ENCODE measurements around the gene GALNT1.

GALNT1 gene

DNA sequence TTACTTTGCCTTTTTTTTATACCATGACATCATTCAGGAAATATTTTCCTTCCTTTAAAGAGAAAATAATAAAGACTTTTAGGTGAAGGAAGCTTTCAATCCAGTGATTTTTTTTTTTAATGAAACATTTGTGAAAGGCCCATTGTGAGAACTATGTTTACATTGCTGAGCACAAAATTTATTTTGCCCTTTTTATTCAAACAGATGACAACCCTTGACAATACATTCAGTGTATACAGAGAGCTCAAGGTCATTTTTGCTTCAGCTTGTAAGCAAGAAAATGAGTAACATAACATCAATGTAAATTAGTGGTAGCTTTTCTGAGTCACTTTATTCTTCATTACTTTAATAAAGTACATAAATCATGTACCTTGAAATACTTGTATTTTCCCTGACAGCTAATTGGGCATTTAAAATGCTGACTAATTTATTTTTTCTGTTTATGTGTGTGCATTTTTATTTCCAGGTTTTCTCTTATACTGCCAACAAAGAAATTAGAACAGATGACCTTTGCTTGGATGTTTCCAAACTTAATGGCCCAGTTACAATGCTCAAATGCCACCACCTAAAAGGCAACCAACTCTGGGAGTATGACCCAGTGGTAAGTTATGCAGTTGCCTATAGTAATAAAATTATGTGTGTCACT is 121.6 kb downstream of the GALNT1 start:
- H3K9me3 ChIP-seq: no peaks in the 10 kb centered on the region
- no peak overlapping the region for H3K4me2 ChIP-seq

DNA sequence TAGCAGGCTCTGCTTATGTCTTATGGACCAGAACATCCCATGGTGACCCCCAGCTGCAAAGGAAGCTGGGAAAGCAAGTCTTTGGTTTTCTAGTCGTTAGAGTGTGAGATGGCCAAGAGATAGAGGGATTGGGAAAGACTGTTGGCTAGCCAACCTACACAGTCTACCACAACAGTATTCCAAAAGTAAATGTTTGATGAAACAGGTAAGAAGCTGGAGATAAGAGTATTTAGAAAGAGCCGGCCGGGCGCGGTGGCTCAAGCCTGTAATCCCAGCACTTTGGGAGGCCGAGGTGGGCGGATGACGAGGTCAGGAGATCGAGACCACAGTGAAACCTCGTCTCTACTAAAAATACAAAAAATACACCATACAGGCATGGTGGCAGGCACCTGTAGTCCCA is 124.4 kb downstream of the GALNT1 start:
- Histone ChIP-seq H3K9ac (no peak overlapping the region), H3K4me3 (no peak overlapping the region), H3K36me3 (peaks cover 56% of the 10 kb centered on the region)

More for the DNA sequence above, 121.6 kb downstream of the GALNT1 start:
- Histone ChIP-seq H3K4me1 (no peaks in the 10 kb centered on the region), H4K20me1 (no peaks in the 10 kb centered on the region), H3K9ac (no peak overlapping the region), H3K4me3 (no peak overlapping the region), H3K27ac (no peak overlapping the region), H3K36me3 (peaks cover 64% of the 10 kb centered on the region), H3K27me3 (no peaks in the 10 kb centered on the region)
- no peak for TF ChIP-seq Cebpa-rat (IDR thresholded peaks at IDR 0.05)

DNA sequence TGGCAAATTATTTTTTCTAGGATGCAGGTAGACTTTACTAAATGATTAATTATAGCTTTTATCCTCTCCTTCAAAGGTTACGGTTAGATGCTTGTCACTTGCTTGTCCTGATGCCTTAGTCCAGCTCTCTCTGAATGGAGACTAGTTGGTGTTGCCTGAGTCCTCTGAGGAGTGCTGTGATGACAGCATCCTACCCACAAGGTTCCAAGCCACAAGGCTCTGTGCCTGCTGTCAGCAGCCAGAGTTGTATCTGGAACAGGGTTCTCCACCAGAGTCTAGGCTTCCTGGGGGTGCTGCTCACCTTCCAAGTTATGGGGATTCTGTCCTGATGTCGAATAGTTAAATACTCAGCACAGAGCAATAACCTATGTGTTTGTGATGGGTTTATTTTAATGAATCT is 125.7 kb downstream of the GALNT1 start:
- Histone ChIP-seq H3K27me3 (no peaks in the 10 kb centered on the region), H3K4me3 (no peak overlapping the region), H3K4me2 (no peak overlapping the region), H3K9ac (no peak overlapping the region), H4K20me1 (no peaks in the 10 kb centered on the region), H3K4me1 (no peaks in the 10 kb centered on the region), H3K36me3 (peaks cover 68% of the 10 kb centered on the region), H3K9me3 (no peaks in the 10 kb centered on the region; the same call in 1 of the 2 replicates), H3K27ac (no peak overlapping the region)
- TF ChIP-seq Cebpa-rat (IDR thresholded peaks at IDR 0.05): no peak

More for the DNA sequence above, 124.4 kb downstream of the GALNT1 start:
- no peaks in the 10 kb centered on the region for H3K4me1 ChIP-seq
- H3K27me3 ChIP-seq: no peaks in the 10 kb centered on the region
- H3K9me3 ChIP-seq: no peaks in the 10 kb centered on the region; the same call in 1 of the 2 replicates
- H3K27ac ChIP-seq: no peak overlapping the region
- no peaks in the 10 kb centered on the region for H4K20me1 ChIP-seq
- no peak for TF ChIP-seq Cebpa-rat (IDR thresholded peaks at IDR 0.05)
- no peak overlapping the region for H3K4me2 ChIP-seq

DNA sequence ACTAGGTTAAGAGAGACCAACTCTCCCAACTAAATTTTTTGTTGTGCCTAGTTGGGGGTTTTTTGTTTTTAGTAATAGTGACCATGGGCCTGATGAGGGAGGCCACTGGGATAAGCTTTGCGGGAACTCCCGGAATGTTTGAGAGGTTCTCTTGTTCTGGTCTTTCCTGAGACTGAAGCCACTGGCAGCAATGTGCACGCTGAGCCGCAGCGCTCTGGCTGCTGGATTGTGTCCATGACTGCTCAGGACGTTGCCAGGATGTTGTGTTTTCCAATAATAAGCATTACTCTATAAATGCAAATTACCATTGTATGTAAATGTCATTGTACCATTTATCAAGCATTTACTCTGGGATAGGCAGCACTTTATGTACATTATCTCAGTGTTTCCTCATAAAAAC is 126.1 kb downstream of the GALNT1 start:
- Histone ChIP-seq H3K36me3 (peaks cover 72% of the 10 kb centered on the region), H4K20me1 (no peaks in the 10 kb centered on the region), H3K9ac (no peak overlapping the region), H3K27me3 (no peaks in the 10 kb centered on the region), H3K27ac (no peak overlapping the region), H3K4me2 (no peak overlapping the region), H3K9me3 (no peaks in the 10 kb centered on the region; the same call in 1 of the 2 replicates), H3K4me1 (no peaks in the 10 kb centered on the region), H3K4me3 (no peak overlapping the region)
- TF ChIP-seq Cebpa-rat (IDR thresholded peaks at IDR 0.05): no peak

DNA sequence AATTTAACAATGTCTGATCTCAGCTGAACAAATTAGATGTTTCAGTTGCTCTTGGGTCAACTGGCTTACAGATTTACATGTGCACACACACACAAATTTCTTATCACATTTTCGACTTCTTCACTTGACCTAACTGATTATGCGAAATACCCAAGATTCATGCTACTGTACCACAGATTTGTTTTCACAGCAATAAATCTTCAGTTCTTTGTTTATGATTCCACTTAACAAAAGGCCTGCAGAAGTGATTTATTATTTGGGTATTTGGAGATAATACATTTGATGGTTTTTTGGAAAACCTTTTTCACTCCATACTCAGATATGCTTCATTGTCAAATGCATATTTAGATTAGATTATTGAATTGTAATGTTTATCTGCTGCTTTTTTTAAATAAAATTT is 129.0 kb downstream of the GALNT1 start:
- Histone ChIP-seq H3K27me3 (no peaks in the 10 kb centered on the region), H3K36me3 (peaks cover 72% of the 10 kb centered on the region), H3K27ac (no peak overlapping the region), H3K9me3 (peaks cover 3% of the 10 kb centered on the region; the same call in 1 of the 2 replicates), H3K4me2 (no peak overlapping the region), H3K4me3 (no peak overlapping the region), H3K4me1 (no peaks in the 10 kb centered on the region), H4K20me1 (no peaks in the 10 kb centered on the region), H3K9ac (no peak overlapping the region)
- no peak for TF ChIP-seq Cebpa-rat (IDR thresholded peaks at IDR 0.05)

DNA sequence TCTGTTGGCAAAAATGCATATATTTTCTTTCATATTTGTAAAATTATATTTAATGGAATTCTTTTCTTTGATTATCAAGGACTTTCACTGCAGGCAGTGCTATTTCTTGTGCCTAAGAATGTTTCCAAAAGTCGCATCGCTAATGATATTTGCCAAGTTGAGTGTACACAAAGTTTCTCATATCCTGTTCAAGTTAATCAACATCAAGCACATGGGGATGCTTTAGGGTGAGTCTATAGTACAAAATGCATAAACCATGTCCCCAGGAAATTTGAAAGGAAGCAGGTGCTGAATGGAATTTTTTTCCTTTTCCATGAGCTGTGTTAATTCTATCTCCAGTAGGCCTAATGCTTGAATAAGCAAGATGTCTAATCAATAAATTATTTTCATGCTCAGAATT is 129.7 kb downstream of the GALNT1 start:
- H3K4me1 ChIP-seq: no peaks in the 10 kb centered on the region
- H3K36me3 ChIP-seq: peaks cover 66% of the 10 kb centered on the region
- H3K27me3 ChIP-seq: no peaks in the 10 kb centered on the region
- H3K4me2 ChIP-seq: no peak overlapping the region
- TF ChIP-seq Cebpa-rat (IDR thresholded peaks at IDR 0.05): no peak
- H3K4me3 ChIP-seq: no peak overlapping the region
- no peak overlapping the region for H3K9ac ChIP-seq
- peaks cover 3% of the 10 kb centered on the region; the same call in 1 of the 2 replicates for H3K9me3 ChIP-seq
- no peak overlapping the region for H3K27ac ChIP-seq
- H4K20me1 ChIP-seq: no peaks in the 10 kb centered on the region

DNA sequence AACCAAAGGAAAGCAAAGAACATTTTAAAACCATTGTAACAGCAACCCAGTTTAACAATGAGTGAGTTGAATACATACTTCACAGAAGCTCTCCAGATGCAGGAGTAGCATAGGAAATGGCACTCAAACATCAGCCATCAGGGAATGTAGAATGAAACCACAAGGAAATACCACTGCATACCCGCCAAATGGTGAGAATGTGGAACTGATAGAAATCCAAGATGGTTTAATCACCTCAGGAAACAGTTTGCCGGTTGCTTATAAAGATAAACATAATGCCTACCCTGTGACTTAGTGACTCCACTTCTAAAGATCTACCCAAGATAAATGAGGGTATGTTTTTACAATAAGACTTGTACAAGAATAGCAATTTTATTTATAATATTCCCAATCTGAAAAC is 132.0 kb downstream of the GALNT1 start:
- TF ChIP-seq Cebpa-rat (IDR thresholded peaks at IDR 0.05): no peak
- Histone ChIP-seq H4K20me1 (no peaks in the 10 kb centered on the region), H3K9ac (no peak overlapping the region), H3K9me3 (peaks cover 18% of the 10 kb centered on the region), H3K36me3 (peaks cover 54% of the 10 kb centered on the region), H3K27me3 (no peaks in the 10 kb centered on the region), H3K4me3 (no peak overlapping the region), H3K27ac (no peak overlapping the region), H3K4me1 (no peaks in the 10 kb centered on the region), H3K4me2 (no peak overlapping the region)

DNA sequence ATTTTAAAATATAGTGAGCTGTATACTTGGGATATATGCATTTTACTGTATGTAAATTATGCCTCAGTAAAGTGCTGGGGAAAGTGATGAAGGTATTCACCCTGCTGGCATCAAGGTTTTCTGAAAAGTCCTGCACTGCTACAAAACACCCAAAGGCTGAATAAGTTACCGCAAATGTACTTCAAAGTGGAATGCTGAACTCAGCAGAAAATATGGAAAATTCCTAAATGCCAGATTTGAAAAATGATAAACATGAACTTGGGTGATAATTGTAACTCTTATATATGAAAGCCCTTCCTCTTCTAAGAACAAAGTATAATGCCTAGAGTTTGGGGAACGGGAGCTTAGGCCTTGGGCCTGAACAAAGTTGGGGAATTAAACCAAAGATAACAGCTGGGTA is 133.0 kb downstream of the GALNT1 start:
- no peak overlapping the region for H3K9ac ChIP-seq
- no peak overlapping the region for H3K27ac ChIP-seq
- TF ChIP-seq Cebpa-rat (IDR thresholded peaks at IDR 0.05): no peak
- no peaks in the 10 kb centered on the region for H3K4me1 ChIP-seq
- H3K4me3 ChIP-seq: no peak overlapping the region
- H3K27me3 ChIP-seq: no peaks in the 10 kb centered on the region
- H3K4me2 ChIP-seq: no peak overlapping the region
- H3K9me3 ChIP-seq: peaks cover 28% of the 10 kb centered on the region
- H3K36me3 ChIP-seq: peaks cover 49% of the 10 kb centered on the region
- no peaks in the 10 kb centered on the region for H4K20me1 ChIP-seq

DNA sequence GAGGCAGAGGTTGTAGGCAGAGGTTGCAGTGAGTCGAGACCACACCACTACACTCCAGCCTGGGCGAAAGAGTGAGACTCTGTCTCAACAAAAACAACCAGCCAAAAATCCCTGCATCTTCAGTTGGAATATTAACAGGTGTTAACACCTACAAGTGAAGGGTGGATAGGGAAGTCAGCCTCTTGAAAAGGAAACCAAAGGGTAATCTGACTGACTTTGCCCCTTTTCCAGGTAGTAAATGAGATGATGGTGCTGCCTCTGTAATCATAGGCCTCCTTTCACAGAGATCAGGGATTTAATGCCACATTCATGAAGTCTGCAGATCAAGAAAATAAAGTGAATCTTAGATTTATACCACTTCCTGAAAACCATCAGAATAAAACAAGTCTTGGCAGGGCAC is 133.6 kb downstream of the GALNT1 start:
- Histone ChIP-seq H3K27ac (no peak overlapping the region), H3K4me1 (no peaks in the 10 kb centered on the region), H3K9ac (no peak overlapping the region), H3K4me2 (no peak overlapping the region), H4K20me1 (no peaks in the 10 kb centered on the region), H3K9me3 (peaks cover 31% of the 10 kb centered on the region), H3K27me3 (no peaks in the 10 kb centered on the region), H3K36me3 (peaks cover 44% of the 10 kb centered on the region), H3K4me3 (no peak overlapping the region)
- TF ChIP-seq Cebpa-rat (IDR thresholded peaks at IDR 0.05): no peak

DNA sequence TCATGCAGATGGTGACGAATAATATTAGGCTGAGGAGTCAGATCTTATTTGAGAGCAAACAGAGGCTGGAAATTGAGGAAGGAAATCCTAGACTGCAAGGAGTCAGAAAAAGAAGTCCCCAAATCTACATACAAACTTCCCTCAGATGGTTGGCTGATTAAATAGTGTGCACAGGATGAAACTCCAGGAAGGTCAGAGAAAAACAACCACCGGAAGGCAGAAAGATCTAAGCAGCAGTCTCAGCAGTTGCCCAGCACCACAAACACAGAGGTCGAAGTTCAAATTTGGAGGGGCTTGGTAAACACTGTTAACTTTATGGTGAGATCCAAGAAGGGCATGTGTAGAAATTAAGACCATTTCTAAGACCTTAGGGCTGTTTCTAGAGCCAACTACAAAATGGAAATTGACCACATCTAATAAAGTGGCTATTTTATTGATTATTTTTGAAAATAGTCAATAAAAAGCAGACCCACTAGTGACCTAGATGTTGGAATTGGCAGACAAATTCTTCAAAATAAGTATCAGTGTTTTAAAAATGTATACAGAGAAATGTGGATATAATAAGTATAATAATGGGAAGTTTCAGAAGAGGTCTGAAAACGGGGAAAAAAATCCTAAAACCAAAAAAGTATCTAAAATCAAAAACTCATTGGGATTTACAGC is 134.8 kb downstream of the GALNT1 start:
- no peak overlapping the region for H3K27ac ChIP-seq
- no peak overlapping the region for H3K9ac ChIP-seq
- H3K4me3 ChIP-seq: no peak overlapping the region
- peaks cover 36% of the 10 kb centered on the region; the same call in 1 of the 2 replicates for H3K36me3 ChIP-seq
- no peaks in the 10 kb centered on the region for H3K4me1 ChIP-seq
- H4K20me1 ChIP-seq: no peaks in the 10 kb centered on the region
- peaks cover 32% of the 10 kb centered on the region for H3K9me3 ChIP-seq
- no peak for TF ChIP-seq Cebpa-rat (IDR thresholded peaks at IDR 0.05)
- H3K27me3 ChIP-seq: no peaks in the 10 kb centered on the region
- no peak overlapping the region for H3K4me2 ChIP-seq

Measured in BLaER1 (cell line).